ENCODE measurements around the gene PKP1.

DNA sequence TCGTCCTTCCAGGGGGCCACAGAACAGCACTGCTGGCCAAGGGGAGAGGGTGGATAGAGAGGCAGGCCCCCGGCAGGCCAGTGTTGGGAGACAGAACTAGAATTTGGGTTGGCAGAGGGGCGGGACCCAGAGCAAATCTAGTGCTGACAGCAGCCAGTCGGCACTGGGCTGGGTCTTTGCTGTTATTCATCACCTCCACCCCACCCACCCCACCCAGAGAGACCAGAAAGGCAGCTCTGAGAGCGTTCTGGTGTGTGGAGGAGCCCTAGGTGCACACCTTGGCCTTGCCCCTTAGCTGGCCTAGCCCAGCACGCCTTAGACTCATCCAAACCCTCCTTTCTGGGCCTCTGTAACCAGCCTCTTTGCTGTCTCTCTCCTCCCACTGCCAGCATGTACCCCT lies 6.4 kb upstream of the PKP1 start:
- TF ChIP-seq, protein P1, sequence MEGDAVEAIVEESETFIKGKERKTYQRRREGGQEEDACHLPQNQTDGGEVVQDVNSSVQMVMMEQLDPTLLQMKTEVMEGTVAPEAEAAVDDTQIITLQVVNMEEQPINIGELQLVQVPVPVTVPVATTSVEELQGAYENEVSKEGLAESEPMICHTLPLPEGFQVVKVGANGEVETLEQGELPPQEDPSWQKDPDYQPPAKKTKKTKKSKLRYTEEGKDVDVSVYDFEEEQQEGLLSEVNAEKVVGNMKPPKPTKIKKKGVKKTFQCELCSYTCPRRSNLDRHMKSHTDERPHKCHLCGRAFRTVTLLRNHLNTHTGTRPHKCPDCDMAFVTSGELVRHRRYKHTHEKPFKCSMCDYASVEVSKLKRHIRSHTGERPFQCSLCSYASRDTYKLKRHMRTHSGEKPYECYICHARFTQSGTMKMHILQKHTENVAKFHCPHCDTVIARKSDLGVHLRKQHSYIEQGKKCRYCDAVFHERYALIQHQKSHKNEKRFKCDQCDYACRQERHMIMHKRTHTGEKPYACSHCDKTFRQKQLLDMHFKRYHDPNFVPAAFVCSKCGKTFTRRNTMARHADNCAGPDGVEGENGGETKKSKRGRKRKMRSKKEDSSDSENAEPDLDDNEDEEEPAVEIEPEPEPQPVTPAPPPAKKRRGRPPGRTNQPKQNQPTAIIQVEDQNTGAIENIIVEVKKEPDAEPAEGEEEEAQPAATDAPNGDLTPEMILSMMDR (IDR thresholded peaks at IDR 0.05), result no peak
- no peak for TF ChIP-seq POLR2A (IDR thresholded peaks at IDR 0.05)
